Liver (tissue), 3 donors: ENCODE measurements around the gene ARGLU1.

Experiments
- GABPA ChIP-seq, 2 donors: IDR thresholded peaks in 1 of 2; conservative IDR thresholded peaks in 1 of 2; 2 replicates each; pipeline ENCODE4 v1.6.1; 2016; ENCODE audit warnings: antibody characterized with exemption in 2 of 2, mild to moderate bottlenecking in 1 of 2, moderate library complexity in 1 of 2
- JUND ChIP-seq, 2 donors: IDR thresholded peaks; 2 replicates each; pipeline ENCODE4 v1.6.1; 2016; ENCODE audit warnings: antibody characterized with exemption in 2 of 2
- TF ChIP-seq, protein P1 (sequence below): fragments of 150-350 bp; IDR thresholded peaks from 2 replicates; pipeline ENCODE4 v1.5.1; 2017; ENCODE audit warnings: improper control_type of control experiment, low read depth, low read length; ENCODE audit not compliant: missing input control
- donor health status: healthy.
- donor health status: healthy.

DNA sequence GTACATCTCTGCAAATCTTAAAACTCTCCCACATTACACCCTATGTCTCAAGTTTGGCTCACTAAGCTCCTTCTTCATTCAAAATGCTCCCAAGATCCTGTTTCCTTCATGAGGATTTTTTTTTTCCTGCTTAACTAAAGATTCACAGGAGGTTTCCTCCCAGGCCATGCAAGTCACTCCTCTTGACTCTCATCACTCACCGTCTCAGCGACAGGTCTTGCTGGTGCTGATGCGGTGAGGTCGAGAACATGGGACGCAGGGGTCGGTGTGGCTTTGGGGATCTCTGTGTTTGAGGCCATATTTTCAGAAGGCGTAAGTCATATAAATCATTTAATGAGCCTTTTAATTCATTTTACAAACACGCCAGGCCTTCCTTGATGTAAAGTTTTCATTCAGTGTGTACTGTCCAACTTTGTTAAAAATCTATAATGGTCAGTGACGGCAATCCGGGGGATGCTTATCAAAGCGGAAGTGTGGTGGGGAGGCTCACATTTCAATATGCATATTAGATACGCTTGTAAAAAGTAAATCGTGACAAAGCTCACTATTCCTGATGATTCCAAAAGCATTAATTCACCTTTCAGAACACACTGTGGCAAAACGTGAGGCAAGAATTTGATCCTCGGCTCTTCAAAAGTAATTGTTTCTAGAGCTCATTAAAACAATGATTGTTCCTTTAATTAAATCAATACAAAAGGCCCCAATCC, 52.9 kb downstream of the ARGLU1 start:
- TF ChIP-seq GABPA (IDR thresholded peaks at IDR 0.05 in 1 of 2, conservative IDR thresholded peaks at IDR 0.05 in 1 of 2) (no peak), JUND (IDR thresholded peaks at IDR 0.05) (no peak)
- TF ChIP-seq, protein P1, sequence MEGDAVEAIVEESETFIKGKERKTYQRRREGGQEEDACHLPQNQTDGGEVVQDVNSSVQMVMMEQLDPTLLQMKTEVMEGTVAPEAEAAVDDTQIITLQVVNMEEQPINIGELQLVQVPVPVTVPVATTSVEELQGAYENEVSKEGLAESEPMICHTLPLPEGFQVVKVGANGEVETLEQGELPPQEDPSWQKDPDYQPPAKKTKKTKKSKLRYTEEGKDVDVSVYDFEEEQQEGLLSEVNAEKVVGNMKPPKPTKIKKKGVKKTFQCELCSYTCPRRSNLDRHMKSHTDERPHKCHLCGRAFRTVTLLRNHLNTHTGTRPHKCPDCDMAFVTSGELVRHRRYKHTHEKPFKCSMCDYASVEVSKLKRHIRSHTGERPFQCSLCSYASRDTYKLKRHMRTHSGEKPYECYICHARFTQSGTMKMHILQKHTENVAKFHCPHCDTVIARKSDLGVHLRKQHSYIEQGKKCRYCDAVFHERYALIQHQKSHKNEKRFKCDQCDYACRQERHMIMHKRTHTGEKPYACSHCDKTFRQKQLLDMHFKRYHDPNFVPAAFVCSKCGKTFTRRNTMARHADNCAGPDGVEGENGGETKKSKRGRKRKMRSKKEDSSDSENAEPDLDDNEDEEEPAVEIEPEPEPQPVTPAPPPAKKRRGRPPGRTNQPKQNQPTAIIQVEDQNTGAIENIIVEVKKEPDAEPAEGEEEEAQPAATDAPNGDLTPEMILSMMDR: no peak
